HepG2 (cell line): ENCODE measurements around the gene ELL. TPM values are rescaled to one million over a fixed set of nuclear protein-coding genes. Genes with fewer than 3 reads are reported as not detected.

Experiments used
- AHR ChIP-seq: IDR thresholded peaks from 2 replicates; pipeline ENCODE4 v1.6.1; 2018; ENCODE audit warnings: missing genetic modification reagents, missing compliant biosample characterization
- BHLHE40 ChIP-seq: IDR thresholded peaks from 2 replicates; pipeline ENCODE4 v1.6.1; 2011; ENCODE audit warnings: low read length, improper control_type of control experiment
- FOXP1 ChIP-seq, 2 experiments: fragments of 450-650 bp in 1 of 2; IDR thresholded peaks; 2 replicates each; pipeline ENCODE4 v1.6.1; 2017 to 2018; ENCODE audit warnings: antibody characterized with exemption in 1 of 2
- HOXA3 ChIP-seq: sonication (generic); formaldehyde crosslinking; IDR thresholded peaks from 2 replicates; pipeline ENCODE4 v1.5.0; 2020; ENCODE audit warnings: missing genetic modification reagents
- KAT7 ChIP-seq: IDR thresholded peaks from 2 replicates; pipeline ENCODE4 v1.6.1; 2018; ENCODE audit warnings: borderline replicate concordance, missing compliant biosample characterization
- KDM2A ChIP-seq: sonication (generic); formaldehyde crosslinking; IDR thresholded peaks from 2 replicates; pipeline ENCODE4 v1.4.0; 2020; ENCODE audit warnings: low read depth, missing genetic modification reagents, borderline replicate concordance
- MEIS2 ChIP-seq: sonication (generic); formaldehyde crosslinking; IDR thresholded peaks from 2 replicates; pipeline ENCODE4 v1.9.0; 2021; ENCODE audit warnings: mild to moderate bottlenecking, missing genetic modification reagents
- NRL ChIP-seq: sonication (generic); formaldehyde crosslinking; IDR thresholded peaks from 2 replicates; pipeline ENCODE4 v1.5.0; 2020; ENCODE audit warnings: missing genetic modification reagents, mild to moderate bottlenecking, moderate library complexity, borderline replicate concordance
- SAP130 ChIP-seq: IDR thresholded peaks from 2 replicates; pipeline ENCODE4 v1.6.1; 2016; ENCODE audit warnings: low read depth
- SMAD1 ChIP-seq: sonication (generic); formaldehyde crosslinking; IDR thresholded peaks from 2 replicates; pipeline ENCODE4 v1.4.0; 2020; ENCODE audit warnings: missing genetic modification reagents, low read depth, mild to moderate bottlenecking, borderline replicate concordance
- SNAPC2 ChIP-seq: sonication (generic); formaldehyde crosslinking; IDR thresholded peaks from 2 replicates; pipeline ENCODE4 v1.8.1; 2022; ENCODE audit warnings: mild to moderate bottlenecking, missing genetic modification reagents
- SRSF1 ChIP-seq: fragments of 200-400 bp; formaldehyde crosslinking; optimal IDR thresholded peaks from 2 replicates; pipeline ENCODE3; 2017; ENCODE audit warnings: mild to moderate bottlenecking, low read depth, low read length, moderate library complexity
- ZNF33B ChIP-seq: sonication (generic); formaldehyde crosslinking; IDR thresholded peaks from 2 replicates; pipeline ENCODE4 v1.5.1; 2020; ENCODE audit warnings: mild to moderate bottlenecking, missing genetic modification reagents
- ZNF747 ChIP-seq: sonication (generic); formaldehyde crosslinking; IDR thresholded peaks from 2 replicates; pipeline ENCODE4 v1.8.1; 2023; ENCODE audit warnings: missing genetic modification reagents, mild to moderate bottlenecking, borderline replicate concordance
- polyA plus RNA-seq, 8 experiments: library from polyadenylated mRNA; depleted of rRNA in 3 of 8; stranded (reverse) in 7 of 8; unstranded in 1 of 8; fragments of >200 nt; fragmentation: Illumina TruSeq in 4 of 8; extraction: Trizol in 4 of 8; gene quantifications; 2 replicates each; pipeline versions ENCODE4 v1.2.1 to v1.2.3, GENCODE V29; 2011 to 2016; ENCODE audit warnings: low read depth in 4 of 8, missing spikeins in 1 of 8, mixed read lengths in 1 of 8; ENCODE audit not compliant: insufficient read depth in 1 of 8
- total RNA-seq, 5 experiments: library from RNA; depleted of rRNA; stranded (reverse); fragments of >200 nt; fragmentation: Illumina TruSeq; extraction: Trizol; gene quantifications; 2 replicates each; pipeline ENCODE4 v1.2.3, GENCODE V29; 2016; ENCODE audit warnings: low read depth in 1 of 5
- TF ChIP-seq, protein P1 (sequence below), 2 experiments: sonication (generic) in 1 of 2; formaldehyde crosslinking in 1 of 2; IDR thresholded peaks; 2 replicates each; pipeline versions ENCODE4 v1.4.0 to v1.6.1; 2016 to 2020; ENCODE audit warnings: borderline replicate concordance in 1 of 2, low read depth in 1 of 2, mild to moderate bottlenecking in 1 of 2, missing genetic modification reagents in 1 of 2
- TF ChIP-seq, protein P2 (sequence below): sonication (generic); formaldehyde crosslinking; IDR thresholded peaks from 2 replicates; pipeline ENCODE4 v1.4.0; 2020; ENCODE audit warnings: low read depth, missing genetic modification reagents
- TF ChIP-seq, protein P3 (sequence below): IDR thresholded peaks from 2 replicates; pipeline ENCODE4 v1.6.1; 2016

Gene ELL
- total and polyA plus RNA-seq, 2 of the 13 experiments (the other 11 are each of a cell fraction or from before 2014, with no cell fraction given), result 3.7 to 5.4 TPM

DNA sequence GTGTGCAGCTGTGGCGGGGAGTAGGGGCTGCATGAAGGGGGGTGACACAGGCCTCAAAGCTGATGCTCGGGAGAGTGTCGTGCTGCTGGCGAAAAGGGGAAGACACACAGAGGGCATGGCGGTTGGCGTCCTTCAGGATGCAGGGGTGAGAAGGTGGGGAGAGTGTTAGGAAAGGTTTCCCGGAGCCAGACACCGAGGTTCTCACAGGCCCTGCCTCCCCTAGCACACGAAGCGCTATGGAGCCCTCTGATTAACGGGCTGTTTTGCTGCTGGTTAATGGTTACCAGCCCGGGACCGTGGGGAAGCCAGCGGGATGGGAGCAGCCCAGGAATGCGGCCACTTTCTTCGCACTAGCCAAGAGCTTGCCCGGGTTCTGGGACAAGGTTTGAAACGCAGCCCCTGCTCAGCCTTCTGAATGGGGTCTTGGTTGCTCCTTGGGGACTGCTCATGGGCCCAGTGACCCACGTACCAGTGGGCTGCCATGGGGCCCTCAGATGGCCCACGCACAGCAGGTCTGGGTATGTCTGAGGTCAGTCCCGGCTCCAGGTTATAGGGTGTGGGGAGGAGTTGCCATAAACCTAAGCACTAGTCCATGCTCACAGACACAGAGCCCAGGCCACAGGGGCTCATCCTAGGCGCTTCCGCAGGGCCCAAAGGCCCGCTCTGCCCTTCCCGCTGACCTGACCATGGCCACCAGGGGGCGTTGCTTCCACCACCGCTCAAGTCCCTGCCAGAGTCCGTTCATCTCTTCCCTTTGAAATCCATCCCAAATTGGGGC is 52.6 kb downstream of the ELL start (continued):
- TF ChIP-seq HOXA3 (CRISPR knock-in tag) (peak; percentile 45; the same call in 1 of the 2 replicates), ZNF747 (CRISPR knock-in tag) (peak; percentile 16; the same call in 1 of the 2 replicates), BHLHE40 (no peak), FOXP1 (IDR thresholded peaks at IDR 0.05) (no peak), FOXP1 (CRISPR knock-in tag; IDR thresholded peaks at IDR 0.05) (0 out of 2 replicates have a peak, but pooled peaks have one; percentile 31), SMAD1 (0 out of 2 replicates have a peak, but pooled peaks have one; percentile 89), KAT7 (CRISPR knock-in tag) (peak; percentile 20; the same call in 1 of the 2 replicates), AHR (CRISPR knock-in tag) (0 out of 2 replicates have a peak, but pooled peaks have one; percentile 40), NRL (no peak), SAP130 (CRISPR knock-in tag) (peak; percentile 68), ZNF33B (0 out of 2 replicates have a peak, but pooled peaks have one; percentile 19), KDM2A (0 out of 2 replicates have a peak, but pooled peaks have one; percentile 10), SRSF1 (peak; percentile 18), MEIS2 (no peak), SNAPC2 (CRISPR knock-in tag) (no peak)
- TF ChIP-seq, protein P1, sequence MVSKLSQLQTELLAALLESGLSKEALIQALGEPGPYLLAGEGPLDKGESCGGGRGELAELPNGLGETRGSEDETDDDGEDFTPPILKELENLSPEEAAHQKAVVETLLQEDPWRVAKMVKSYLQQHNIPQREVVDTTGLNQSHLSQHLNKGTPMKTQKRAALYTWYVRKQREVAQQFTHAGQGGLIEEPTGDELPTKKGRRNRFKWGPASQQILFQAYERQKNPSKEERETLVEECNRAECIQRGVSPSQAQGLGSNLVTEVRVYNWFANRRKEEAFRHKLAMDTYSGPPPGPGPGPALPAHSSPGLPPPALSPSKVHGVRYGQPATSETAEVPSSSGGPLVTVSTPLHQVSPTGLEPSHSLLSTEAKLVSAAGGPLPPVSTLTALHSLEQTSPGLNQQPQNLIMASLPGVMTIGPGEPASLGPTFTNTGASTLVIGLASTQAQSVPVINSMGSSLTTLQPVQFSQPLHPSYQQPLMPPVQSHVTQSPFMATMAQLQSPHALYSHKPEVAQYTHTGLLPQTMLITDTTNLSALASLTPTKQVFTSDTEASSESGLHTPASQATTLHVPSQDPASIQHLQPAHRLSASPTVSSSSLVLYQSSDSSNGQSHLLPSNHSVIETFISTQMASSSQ (IDR thresholded peaks at IDR 0.05; ENCODE audit: low read depth), result peak; percentile 87
- TF ChIP-seq, protein P1 (CRISPR knock-in tag; IDR thresholded peaks at IDR 0.05; ENCODE audit: borderline replicate concordance), result peak; percentile 89
- TF ChIP-seq, protein P2, sequence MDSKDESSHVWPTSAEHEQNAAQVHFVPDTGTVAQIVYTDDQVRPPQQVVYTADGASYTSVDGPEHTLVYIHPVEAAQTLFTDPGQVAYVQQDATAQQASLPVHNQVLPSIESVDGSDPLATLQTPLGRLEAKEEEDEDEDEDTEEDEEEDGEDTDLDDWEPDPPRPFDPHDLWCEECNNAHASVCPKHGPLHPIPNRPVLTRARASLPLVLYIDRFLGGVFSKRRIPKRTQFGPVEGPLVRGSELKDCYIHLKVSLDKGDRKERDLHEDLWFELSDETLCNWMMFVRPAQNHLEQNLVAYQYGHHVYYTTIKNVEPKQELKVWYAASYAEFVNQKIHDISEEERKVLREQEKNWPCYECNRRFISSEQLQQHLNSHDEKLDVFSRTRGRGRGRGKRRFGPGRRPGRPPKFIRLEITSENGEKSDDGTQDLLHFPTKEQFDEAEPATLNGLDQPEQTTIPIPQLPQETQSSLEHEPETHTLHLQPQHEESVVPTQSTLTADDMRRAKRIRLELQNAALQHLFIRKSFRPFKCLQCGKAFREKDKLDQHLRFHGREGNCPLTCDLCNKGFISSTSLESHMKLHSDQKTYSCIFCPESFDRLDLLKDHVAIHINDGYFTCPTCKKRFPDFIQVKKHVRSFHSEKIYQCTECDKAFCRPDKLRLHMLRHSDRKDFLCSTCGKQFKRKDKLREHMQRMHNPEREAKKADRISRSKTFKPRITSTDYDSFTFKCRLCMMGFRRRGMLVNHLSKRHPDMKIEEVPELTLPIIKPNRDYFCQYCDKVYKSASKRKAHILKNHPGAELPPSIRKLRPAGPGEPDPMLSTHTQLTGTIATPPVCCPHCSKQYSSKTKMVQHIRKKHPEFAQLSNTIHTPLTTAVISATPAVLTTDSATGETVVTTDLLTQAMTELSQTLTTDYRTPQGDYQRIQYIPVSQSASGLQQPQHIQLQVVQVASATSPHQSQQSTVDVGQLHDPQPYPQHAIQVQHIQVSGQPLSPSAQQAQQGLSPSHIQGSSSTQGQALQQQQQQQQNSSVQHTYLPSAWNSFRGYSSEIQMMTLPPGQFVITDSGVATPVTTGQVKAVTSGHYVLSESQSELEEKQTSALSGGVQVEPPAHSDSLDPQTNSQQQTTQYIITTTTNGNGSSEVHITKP (CRISPR knock-in tag), result peak; percentile 46; the same call in 1 of the 2 replicates
- TF ChIP-seq, protein P3, sequence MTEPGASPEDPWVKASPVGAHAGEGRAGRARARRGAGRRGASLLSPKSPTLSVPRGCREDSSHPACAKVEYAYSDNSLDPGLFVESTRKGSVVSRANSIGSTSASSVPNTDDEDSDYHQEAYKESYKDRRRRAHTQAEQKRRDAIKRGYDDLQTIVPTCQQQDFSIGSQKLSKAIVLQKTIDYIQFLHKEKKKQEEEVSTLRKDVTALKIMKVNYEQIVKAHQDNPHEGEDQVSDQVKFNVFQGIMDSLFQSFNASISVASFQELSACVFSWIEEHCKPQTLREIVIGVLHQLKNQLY (CRISPR knock-in tag), result no peak
